GM18517 (cell line): ENCODE results near the gene CBX4.
"Not testable (repeated sequence)": the region's sequence is repeated elsewhere in the genome, so short reads cannot be mapped to it uniquely, and the experiment has no call there.

Experiments
- ATAC-seq: cut with Tn5 transposase; IDR thresholded peaks from one replicate; pipeline ENCODE4 v1.9.1; 2021; ENCODE audit warnings: mild to moderate bottlenecking, moderate library complexity; ENCODE audit not compliant: unreplicated experiment

The CBX4 gene

DNA sequence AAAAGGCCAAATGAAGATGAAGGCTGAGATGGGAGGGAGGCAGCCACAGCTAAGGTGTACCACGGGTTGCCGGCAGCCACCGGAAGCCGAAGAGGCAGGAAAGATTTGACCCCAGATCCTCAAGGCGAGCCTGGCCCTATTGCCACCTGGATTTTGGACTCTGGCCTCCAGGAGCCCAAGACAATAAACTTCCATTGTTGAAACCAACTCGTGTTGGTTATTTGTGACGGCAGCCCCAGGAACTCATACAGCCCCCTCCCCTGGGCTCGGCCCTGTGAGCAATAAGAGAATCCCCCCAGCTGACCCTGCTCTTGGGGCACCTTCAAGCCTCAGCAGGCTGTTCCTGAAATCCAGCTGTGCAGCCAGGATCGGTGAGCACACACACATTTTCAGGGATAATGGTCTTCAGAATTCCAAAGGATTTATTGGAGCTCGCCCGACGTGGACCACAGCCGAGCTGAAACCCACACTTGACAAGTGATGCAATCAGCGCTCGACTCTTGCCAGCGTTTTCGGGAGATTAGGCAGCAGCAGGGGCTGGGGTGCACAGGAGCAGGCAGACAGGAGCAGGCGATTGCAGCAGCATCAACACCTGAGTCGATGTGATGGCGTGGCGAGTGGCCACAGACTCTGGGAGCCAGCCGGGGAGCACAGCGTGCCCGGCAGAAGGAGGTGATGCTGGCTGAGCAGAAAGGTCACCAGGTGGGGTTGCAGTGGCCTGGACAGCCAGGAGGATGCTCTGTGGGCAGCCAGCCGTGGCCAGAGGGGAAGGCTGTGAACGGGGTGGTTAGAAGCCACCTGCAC, 22.4 kb upstream of the CBX4 start:
- ATAC-seq, result no peak

DNA sequence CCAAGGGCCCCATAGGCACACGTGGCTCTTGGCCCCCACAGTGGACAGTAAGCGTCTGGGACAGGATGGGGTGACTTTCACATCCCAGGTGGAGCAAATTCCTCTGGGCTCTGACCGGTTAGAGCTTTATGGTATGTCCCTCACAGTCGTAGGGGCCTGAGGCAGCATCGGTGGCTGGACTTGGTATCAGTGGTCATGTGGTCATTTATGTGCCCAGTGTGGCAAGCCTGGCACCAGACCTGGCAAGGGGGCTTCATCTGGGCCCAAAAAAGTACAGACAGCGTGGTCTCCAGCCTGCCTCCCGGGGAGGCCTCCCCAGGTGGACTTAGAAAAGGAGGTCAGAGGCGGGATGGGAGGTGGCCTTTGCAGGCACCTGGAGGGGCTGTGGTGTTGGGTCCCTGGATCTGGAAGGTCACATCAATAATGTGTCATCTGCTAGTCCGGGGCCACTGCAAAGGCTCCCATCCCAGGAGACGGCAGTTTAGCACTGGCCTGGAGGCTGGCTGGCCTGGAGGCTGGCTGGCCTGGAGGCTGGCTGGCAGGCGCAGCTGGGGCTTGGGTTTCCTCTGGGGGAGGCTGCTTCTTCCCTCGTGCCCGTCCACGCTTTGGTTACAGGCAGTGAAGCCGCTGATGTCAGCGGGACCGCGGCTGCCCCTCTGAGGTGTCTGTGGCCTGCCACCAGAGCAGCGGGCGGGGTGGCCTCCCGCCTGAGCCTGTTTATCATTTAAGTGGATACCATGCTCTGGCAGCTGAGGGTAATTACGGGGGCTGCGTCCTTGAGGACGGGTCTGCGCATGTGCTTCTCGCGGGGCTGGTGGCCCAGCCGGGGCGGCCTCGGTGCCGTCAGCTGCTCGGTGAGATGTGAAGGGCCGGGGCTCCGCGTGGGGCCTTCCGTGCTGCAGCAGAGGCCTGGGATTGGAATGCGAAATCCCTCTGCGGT, 20.7 kb upstream of the CBX4 start:
- ATAC-seq, result no peak

DNA sequence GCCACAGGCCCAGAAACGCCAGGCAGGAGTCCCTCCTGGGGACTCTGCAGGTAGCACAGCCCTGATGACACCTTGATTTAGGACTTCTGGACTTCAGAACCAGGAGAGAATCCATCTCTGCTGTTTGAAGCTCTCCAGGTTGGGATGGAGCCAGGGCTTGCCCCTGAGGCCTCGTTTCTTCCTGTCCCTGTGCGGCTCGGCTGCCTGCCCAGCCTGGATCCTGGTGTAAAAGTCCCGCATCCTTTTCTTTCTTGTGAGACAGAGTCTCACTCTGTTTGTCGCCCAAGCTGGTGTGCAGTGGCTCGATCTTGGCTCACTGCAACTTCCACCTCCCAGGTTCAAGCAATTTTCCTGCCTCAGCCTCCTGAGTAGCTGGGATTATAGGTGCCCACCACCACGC, 17.9 kb upstream of the CBX4 start:
- ATAC-seq, result no peak

DNA sequence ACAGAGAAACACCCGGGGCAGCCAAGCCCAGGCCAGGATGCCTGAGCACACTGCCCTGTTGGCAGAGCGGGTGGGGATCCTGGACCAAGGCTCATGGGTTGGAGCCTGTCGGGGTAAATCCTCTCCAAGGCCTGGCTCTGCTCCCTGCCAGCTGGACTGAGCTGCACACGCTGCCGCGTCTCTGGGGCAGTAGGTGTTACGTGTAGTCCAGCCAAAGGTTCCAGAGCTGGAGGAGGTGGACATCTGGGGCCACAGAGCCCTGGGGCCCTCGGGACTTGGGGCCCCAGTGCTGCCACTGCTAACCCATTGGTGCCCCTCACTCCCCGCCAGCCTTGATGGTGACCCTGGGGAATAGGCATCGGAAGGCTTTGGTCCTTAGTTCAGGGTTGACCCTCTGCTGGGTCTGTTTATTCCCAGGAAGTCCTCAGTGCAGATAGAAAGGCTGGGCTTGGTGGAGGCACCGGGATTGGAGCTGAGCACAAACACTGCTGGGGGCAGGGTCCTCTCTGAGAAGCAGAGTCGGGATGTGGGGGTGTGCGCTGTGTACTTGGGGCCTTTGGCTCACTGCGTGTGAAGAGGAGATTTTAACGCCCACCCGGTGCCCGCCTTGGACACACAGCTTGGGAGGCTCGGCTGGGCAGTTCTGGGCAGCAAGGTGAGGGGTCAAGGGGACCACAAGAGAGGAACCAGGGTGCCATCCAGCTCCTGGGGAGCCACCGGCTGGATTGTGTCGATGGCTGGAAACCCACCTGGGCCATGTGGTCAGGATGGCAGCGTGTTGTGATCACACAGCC, 16.3 kb upstream of the CBX4 start:
- no peak for ATAC-seq

DNA sequence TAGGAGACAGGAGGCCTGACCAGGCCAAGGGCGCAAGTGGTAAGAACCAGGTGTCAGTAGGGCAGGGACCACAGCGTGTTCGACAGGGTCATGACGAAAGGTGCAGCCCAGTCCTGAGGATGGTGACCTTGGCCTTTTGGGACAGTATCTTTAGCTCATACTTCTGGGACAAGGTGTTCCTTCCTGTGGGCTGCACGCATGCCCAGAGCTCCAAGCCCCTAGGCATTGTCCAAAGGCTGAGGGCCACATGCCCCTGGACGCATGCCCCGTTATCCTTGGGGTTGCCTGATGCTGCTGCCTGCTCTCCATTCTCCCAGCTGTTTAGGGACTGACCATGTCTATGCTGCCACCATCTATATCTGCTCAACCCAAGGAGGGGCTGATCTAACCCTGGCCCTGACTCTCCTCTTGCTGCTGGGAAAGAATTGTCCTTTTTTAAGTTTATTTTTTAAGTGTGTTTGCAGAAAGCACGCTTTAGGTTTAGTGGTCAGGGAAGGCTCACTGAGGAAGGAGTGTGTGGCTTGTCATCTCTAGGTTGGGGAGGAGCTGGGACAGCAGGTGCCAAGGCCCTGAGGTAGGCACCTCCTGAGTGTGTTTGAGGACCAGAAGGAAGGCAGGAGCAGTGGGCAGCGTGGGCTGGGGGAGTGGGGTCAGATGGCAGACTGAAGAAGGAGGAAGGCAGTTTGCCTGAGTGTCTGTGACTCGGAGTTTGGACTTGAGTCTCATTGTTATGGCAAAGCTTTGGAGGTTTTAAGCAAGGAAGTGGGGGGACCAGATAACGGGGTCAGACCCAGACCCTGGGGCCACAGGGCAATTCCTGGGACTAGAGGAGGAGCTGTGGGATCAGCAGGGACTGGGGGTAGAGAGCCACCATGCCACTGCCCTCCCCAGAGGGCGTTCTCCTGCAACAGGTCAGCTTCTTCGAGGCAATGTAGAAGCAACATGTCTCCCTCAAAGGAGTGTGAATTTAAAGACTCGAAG, 15.1 kb upstream of the CBX4 start:
- ATAC-seq, result no peak

DNA sequence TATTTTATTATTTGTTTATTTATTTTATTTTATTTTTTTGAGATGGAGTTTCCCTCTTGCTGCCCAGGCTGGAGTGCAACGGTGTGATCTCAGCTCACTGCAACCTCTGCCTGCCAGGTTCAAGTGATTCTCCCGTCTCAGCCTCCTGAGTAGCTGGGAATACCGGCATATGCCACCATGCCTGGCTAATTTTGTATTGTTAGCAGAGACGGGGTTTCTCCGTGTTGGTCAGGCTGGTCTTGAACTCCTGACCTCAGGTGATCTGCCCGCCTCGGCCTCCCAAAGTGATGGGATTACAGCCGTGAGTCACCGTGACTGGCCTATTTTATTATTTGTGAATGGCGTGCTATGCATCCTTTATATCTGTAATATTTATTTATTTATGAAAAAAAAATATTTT, 13.9 kb upstream of the CBX4 start:
- not testable (repeated sequence) for ATAC-seq

DNA sequence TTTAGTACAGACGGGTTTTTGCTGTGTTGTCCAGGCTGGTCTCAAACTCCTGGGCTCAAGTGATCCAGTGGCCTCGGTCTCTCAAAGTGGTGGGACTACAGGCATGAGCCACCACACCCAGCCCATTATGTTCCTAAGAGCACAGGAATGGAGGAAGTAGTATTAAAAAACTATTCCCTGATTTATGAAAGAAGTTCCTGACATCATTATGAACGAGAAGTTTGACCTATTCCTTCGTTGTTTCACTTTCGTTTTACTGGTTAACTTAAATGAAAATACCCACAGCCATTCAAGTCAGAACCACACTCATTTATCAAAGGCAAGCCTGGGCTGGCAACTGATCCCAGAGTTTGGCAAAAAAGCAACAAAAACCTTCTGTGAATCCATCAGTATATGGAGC, 13.5 kb upstream of the CBX4 start:
- no peak for ATAC-seq

DNA sequence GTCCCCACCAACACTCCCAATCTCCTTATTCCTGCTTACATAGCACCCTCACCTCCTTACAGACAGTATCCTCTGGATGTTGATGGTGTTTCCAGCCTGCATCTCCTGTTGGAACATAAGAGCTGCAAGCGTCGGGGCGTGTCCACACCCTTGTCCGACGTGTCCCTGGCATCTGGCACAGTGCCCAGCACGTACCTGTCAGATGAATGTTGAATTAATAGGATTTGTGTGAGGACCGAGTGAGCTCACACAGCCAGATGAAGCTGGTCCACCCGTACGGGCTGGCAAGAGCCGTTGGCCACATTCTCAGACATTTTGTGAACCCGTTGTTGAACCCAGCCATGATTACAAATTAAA, 12.2 kb upstream of the CBX4 start:
- ATAC-seq, result no peak

DNA sequence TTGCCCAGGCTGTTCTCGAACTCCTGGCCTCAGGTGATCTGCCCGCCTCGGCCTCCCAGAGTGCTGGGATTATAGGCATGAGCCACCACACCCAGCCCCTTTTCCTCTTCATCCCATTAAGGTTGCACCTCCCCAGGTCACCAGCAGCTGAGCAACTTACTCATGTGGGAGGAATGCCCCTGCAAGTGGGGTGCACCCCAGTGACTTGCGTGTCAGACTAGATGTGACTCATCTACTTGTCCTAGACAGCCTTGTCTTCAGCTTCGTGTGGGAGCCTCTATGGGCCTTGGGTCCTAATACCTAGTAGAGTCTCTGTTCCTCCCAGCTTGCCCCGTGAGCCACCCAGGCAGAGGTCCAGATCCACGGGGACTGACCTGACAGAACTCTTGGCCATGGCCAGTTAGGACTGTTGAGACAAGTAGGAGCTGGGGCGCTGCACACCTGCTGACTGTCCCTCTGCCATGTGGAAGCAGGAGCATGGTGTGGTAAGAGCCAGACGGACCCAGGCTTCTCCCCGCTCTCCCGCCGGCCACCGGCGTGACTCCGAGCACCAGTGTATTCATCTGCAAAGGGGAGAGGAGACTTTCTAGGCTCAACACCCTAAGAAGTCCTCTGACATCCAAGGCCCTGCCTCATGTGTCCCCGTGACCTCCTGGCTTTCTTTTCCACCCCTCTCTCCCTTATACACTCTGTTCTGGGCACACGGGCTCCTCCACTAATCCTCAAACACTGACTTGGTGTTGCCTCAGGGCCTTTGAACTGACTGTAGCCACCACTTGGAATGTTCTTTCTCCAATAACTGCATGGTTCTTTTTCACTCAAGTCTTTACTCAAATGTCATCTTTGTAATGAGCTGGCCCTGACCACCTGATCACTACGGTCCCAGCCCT, 11.6 kb upstream of the CBX4 start:
- no peak for ATAC-seq

DNA sequence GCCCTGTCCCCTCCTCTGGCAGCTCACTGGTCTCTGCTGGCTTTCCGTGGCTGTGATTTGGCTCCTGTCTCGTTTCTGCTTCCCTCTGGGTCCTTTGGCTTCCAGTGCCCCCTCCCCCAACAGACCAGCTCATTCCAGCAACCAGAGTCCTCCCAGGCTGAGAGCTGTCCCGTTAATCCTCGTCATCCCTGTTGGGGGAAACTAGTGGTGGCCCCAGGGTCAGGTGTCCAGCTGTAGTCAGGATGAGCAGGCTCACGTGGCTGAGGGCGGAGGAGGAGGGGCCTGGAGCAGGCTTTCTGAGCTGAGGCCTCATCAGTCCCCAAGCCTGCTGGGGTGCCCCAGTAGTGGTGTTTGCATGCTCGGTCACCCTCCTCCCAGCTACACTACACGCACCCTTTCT, 10.7 kb upstream of the CBX4 start:
- ATAC-seq, result no peak

DNA sequence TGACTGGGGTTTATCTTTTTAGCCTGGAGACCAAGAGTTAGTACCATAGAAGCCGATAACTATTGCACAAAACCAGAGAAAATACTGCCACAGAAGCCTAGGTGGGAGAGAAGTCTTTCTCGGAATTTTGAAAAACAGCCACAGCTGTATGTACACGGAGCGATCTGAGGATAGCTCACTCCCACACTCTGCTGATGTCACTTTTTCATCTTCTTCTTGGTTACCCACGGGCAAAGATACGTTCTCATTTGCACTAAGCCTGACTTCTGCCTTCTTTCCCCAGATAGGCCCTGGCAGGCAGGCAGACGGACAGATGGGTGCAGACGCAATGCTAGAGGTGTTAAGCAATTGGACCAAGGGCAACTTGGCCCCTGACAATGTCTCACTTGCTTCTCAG, 9.1 kb upstream of the CBX4 start:
- ATAC-seq, result no peak

DNA sequence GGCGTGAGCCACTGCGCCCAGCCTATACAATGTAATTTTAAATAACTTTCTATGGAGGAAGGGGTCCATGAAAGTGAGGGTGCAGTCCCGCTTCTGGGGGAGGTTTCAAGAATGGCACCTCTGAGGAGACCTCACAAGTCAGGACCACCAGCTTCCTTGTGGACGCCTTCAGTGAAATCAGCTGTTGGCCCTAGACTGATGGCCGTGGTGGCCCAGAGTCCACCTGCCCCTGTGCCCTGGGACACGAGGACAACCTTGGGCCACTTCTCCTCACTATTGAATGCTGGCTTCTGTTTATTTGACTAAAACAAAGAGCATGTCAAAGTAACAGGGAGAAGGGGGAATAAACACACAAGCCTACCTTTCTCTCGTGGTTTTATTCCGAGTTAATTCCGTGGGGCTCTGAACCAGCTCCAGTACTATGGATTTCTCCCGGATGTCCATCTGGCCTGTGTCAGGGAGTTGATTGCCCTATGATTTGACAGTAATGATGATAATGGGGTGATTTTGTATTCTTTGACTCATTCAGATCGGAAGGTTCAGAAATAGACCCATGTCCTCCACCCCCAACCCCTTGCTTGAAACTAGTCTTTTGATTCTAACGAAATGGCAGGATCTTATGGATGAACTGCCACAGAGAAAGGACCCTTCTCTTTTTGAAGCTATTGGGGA, 8.6 kb upstream of the CBX4 start:
- no peak for ATAC-seq

DNA sequence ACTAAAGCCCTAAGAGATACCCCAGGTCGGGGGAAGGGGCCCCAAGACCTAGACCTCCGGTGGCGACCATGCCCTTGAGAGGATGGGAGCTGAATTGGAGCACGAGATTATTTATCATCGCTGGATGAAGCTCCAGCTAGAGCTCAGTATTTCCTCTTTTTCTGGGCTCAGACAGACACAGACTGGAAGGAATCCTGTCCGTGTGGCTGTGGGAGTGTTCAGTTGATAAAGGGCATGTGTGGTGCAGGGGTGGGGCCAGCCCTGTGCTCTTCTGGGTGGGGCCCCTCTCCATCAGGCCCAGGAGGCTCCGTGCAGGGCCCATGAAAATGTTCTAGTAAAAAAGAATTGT, 6.3 kb upstream of the CBX4 start:
- no peak for ATAC-seq

DNA sequence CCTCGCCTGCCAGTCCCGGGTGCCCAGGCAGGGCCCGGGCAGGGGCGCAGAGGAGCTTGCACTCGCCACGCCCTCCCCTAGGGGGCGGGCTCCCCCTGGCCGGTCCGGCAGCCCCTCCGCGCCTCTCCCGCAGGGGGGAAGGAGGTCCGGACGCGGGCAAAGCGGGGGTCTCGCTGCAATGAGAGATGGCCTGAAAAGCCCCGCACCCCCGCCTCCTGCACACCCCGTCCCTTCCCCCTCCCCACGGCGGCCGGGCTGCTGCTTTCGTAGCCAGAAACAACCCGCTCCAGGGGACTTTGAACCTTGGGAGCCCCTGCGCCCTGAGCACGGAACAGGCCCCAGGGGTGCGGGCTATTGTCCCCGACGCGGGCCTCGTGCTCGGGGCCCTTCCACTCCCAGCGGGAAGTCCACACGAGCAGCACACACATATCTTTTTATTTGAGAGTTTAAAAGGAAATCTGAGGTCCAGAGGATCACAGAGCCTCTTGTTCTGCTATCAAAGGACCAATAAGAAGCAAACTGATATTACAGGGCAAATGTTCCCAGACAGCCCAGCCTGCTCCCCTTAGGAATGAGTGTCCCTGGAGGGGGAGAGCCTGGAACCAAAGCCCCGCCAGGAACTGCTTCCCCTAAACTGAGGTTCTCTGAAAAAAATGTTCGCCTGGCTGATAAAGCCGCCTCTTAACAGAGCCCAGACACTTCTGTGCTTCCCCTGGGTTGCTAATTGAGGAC, 5.8 kb upstream of the CBX4 start:
- ATAC-seq, result no peak

DNA sequence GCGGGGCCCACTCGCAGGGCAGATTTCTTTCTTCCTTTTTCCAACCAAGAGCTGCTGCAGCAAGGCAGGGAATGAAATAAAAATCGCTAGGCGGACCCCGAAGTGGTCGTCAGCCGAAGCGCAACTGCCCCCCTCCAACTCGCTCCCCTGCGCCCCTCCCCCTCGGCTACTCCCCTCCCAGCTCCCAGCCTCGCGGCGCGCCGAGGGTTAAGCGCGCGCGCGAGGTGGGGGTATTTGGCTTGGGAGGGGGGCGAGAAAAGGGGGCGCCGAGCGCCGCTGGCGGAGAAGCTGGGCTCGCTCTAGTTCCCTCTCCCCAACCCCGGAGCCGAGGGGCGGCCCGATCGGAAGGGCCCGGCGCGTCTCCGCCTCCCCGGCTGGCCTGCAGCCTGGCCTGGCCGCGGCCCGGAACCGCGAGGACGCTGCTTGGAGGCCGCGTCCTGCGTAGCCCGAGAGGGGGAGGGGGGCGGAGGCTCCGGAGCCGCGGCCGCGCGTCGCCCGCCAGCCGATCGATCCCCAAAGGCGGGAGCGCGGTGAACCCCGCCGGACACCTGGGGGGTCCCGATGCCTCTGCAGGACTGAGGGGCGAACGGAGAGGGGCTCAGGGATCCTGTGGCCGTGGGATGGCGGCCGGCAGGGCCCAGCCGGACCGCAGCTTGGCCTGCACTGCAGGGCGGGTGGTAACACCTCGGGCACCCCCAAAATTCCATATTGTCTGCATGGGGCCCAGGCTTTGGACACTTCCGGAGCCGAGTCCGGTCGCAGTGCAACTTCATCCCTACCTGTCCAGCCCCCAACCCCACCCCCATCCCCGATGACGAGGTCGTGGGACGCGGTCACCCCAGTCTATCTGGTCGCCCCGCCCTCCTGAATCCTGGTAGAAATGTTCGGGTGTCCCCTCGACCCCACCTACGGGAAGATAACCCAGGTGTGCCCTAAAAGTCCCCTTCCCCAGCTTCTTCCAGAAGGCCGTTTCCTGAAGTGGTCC, 4.9 kb upstream of the CBX4 start:
- no peak for ATAC-seq

DNA sequence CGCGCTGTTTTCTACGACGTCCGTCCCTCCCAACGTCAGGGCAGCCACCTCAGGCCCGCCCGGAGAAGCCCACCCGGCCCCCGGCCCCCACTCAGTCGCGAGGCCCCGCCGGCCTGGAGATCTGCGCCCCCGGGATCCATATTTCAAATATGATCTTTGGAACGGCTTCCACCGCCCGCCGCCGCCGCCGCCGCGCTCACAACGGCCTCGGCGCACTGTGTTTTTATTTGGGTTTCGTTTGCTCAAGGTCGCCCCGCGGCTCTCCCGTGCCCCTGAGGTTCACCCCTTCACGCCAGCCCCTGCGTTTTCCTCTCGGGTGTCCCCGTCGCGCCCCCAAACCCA, 4.2 kb upstream of the CBX4 start:
- no peak for ATAC-seq
